CD4-positive, alpha-beta T cell treated with Interleukin-1 beta for 1 hour (primary cell): ENCODE measurements around the gene CNST.
"Not testable (repeated sequence)": the region's sequence is repeated elsewhere in the genome, so short reads cannot be mapped to it uniquely, and the experiment has no call there.

Experiments used
- DNase-seq, 2 donors: peaks; one replicate each; pipeline ENCODE4 v3.0.0-alpha.2; 2020 to 2022

CNST gene

GRCh38 chr1:246680696-246681130, 114.5 kb downstream of the CNST start:
- DNase-seq: no peak

DNA sequence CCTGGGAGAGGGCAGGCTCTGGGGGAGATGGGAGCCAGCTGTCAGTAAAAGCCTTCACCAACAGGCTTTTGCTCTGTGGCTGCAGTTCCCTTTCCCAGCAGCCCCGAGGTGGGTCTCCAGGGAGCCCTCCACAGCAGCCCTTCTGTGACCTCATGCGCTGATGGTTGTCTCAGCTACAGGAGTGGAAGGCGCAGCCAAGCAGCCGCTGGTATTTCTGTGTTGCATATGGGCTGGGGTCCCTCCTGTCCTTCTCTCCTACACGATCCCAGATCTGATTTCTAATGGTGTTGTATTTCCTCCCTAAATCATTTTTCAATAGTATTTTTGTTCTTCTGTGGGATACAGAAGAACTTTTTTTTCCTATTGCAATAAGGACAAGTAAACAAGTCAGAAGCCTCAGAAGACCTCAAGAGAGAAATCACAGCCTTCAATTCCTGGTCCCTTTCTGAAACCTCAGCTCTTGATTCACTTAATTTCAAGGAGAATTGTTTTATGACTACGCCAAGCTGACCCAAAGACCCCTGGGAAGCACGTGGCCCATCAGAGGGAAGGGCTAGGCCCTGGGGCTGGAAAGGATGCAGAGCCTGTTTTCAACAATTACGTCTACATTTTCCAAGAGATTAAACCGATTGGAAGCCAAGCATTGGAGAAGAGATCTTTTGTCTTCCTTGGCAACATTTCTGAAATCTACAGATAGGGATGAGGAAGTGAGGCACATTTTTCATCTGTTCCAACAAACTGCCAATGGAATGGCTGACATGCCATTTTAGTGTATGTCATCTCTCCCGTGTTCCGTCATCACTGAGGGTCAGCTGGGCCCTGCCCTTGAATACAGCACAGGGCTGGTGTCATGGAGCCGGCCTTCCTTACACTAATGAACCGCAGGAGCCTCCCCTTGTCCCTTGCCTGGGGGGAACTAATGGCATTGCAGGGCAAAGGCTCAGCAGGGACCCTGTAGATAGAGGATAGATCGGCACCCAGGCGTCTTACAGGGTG, 115.9 kb downstream of the CNST start:
- no peak for DNase-seq

DNA sequence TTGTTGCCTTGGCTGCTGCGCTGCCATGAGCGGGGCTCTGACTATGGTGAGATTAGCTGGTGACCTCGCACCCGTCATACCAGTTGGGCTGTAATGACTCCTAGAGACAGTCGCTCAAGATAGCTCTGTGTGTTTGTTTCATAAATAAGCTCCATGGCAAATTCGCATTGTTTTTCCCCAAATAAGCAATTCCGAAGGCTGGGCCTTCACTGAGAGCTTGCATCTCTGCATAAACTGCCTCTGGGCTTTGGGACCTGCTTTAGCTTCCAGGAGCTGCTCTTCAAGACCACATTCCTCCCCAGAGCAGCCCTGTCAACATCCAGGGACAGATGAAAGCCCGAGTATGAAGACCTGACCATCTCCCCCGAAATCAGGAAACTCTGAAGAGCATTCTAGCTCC, 117.3 kb downstream of the CNST start:
- DNase-seq: no peak

GRCh38 chr1:246687002-246687401, 120.7 kb downstream of the CNST start:
- no peak for DNase-seq

DNA sequence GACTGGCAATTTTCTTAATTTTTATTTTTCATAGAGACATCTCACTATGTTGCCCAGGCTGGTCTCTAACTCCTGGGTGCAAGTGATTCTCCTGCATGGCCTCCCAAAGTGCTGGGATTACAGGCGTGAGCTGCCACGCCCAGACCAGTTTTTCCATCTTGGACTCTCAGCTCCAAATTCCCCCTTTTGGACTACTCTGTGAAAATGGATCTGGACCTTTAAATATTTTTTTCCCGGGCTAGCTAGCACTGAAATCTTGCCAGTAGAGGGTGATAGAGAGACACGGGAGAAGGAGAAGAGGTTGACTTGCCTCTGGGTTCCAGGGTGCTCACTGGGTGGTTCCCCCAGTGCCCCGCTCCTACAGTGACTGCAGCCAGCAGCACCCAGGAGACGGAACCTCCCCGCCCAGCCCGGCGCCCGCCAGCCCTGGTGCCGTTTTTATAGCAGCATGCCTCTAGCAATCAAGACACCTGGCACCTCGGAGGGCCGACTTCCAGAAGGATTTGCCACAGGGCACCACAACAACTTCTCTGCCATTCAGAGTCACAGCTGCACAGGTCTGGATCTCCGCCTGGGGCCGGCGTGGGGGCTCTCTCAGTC, 123.3 kb downstream of the CNST start:
- DNase-seq: peak; percentile 59 to 67

GRCh38 chr1:246690100-246690499, 123.8 kb downstream of the CNST start:
- DNase-seq: no peak

DNA sequence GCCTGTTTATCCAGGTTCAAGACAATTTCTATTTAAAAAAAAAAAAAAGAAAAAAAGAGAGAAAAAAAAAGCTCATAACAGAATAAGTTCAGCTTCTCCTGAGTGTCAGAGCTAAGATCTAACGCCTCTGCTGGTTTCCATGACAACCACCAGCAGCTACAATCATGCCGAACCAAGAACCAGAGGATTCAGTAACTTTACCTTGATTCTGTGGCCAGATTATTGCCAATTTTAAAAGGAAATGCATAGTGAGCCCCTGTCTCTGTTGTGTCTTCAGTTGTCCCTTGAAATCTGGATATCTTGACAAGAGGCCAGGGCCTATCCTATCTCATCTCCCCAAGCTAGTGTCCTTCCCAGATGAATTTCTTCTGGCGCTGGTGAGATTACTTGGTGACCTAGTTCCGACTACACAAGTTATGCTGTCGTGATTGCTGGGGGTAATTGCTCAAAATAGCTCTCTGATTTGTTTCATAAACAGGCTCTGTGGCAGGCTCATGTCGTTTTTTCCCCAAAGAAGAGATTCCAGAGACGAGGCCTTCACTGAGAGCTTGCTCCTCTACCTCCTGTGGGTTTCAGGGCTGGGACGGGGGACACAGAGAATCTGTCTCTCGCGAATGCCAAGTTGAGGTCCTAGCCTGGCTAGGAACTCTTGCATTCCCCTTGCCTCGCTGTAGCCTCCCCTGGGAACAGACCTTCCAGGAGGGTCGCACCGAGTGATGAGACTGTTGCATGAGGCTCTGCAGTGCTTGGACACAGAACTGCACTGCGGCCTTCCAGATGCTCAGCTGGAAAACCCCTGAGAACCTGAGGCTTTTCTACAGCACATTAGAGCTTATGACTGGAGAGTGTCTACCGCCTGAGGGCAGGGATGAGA, 125.6 kb downstream of the CNST start:
- DNase-seq: no peak

DNA sequence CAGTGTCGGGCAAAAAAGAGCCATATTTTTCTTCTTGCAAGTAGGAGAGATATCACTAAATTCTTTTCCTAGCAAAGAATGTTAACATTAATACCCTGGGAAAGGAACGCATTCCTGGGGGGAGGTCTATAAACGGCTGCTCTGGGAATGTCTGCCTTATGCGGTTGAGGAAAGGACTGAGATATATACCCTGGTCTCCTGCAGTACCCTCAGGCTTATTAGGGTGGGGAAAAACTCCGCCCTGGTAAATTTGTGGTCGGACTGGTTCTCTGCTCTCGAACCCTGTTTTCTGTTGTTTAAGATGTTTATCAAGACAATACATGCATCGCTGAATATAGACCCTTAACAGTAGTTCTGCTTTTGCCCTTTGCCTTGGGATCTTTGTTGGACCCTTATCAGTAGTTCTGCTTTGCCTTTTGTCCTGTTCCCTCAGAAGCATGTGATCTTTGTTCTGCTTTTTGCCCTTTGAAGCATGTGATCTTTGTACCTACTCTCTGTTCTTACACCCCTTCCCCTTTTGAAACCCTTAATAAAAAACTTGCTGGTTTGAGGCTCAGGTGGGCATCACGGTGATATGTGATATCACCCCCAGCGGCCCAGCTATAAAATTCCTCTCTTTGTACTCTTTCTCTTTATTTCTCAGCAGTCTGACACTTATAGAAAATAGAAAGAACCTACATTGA, 128.1 kb downstream of the CNST start:
- DNase-seq: not testable (repeated sequence)

- no peak for DNase-seq
These were observed 128.9 kb downstream of the CNST start for GRCh38 chr1:246695136-246695535.

DNA sequence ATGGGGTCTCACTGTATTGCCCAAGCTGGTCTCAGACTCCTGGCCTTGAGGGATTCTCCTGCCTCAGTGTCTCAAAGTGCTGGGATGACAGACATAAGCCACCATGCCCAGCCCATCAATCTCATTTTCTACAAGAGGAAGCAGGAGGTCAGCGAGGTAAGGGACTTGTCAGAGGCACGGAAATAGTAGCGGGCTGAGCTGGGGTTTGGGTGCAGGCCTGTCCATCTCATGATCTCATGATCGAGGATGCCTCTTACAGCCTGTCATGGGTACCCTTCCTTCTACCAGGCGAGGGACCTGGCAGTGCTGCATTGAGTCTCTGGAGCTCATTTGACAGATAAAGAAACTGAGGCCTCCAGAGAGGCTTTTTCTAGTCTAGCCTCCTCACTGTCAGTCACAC, 129.4 kb downstream of the CNST start:
- no peak for DNase-seq

GRCh38 chr1:246698466-246699094, 132.3 kb downstream of the CNST start:
- no peak for DNase-seq

GRCh38 chr1:246699095-246699735, 133.0 kb downstream of the CNST start:
- DNase-seq: peak; percentile 85 to 87

GRCh38 chr1:246703581-246703980, 137.3 kb downstream of the CNST start:
- DNase-seq: no peak

DNA sequence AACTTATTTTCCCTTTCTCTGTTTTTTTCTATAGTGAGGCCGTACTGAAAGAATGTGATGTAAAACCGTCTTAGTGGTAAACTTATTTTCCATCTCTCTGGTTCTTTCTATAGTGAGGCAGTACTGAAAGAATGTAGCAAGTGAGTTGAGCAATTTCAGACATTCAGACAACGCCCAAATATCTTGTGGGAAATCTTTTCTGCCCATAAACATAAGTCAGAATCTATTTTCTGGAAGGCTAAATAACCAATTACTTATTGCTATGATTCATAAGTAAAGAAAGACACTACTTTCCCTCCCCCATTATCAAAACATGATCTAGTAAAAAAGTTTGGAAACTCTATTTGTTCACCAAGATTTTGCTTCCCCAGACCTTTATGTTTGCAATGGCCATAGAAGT, 139.1 kb downstream of the CNST start:
- no peak for DNase-seq

GRCh38 chr1:246708166-246708565, 141.9 kb downstream of the CNST start:
- DNase-seq: no peak

DNA sequence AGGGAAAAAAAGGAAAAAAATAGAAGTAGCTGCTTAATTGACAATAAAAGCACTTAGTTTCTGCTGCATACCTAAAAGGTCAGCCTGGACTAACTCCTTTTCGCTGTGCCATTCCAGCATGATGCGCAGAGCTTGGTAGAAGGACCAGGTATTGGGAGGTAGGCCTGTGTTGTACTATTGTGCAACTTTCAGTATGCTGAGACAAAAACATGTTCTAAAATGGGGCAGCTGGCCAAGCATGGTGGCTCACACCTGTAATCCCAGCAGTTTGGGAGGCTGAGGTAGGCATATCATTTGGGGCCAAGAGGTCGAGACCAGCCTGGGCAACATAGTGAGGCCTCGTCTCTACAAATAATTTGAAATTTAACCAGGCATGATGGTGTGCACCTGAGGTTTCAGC, 142.9 kb downstream of the CNST start:
- no peak for DNase-seq

DNA sequence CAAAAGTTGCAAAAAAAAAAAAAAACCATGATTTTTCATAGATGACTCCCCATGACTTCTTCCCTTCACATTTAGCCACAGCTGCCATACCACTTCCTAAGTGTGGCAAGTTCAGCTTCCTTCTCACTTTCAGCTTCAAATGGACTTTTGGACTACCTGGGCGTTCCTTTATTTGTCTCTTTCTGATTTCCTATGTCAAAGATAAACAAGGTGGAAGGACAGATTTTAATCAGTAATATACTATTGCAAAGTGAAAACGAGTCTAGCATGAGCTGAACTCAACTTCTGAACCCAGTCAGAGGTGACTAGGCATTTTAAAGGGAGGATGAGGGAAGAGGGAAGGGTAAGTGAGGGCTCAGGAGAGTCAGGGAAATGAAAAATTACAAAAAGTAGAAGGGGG, 143.6 kb downstream of the CNST start:
- DNase-seq: no peak

GRCh38 chr1:246711548-246712003, 145.3 kb downstream of the CNST start:
- no peak for DNase-seq

- DNase-seq: not testable (repeated sequence)
These were observed 146.2 kb downstream of the CNST start for GRCh38 chr1:246712428-246712827.
